ENCODE data around the gene SLC12A8. TPM values are rescaled to one million over a fixed set of nuclear protein-coding genes. Genes with fewer than 3 reads are reported as not detected.

The SLC12A8 gene
- total and polyA plus RNA-seq, 2 experiments from 2014 or later: 6.9 to 15.9 TPM

DNA sequence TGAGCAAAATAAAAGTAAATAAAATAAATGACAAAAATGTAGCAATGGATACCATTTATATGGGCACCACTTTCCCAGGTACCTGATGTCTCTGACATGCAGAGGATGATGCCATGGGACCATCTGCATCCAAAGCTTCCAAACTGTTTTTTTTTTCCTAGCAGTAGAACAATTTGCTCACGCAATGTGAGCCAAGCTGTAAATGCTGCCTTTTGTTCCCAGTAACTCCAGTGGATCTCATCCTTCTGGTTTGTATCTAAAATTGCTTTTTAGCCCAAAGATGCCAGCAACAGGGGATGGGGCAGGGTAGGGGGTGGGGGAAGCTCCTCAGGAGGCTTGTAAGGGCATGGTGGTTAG lies 32.7 kb downstream of the SLC12A8 start:
- Histone ChIP-seq H3K4me1 (ENCODE audit: insufficient read depth) (peaks cover 12% of the 10 kb centered on the region), H3K79me2 (replicated peaks; ENCODE audit: insufficient read depth) (no peaks in the 10 kb centered on the region), H3K9me2 (ENCODE audit: insufficient read depth) (no peaks in the 10 kb centered on the region), H4K20me1 (replicated peaks; ENCODE audit: insufficient read depth) (no peaks in the 10 kb centered on the region), H3K27me3 (ENCODE audit: insufficient read depth) (no peaks in the 10 kb centered on the region), H3F3A (replicated peaks; ENCODE audit: low read depth) (0 out of 2 replicates have a peak, but pooled peaks cover 2% of the 10 kb centered on the region), H3K36me3 (ENCODE audit: insufficient read depth) (0 out of 2 replicates have a peak, but pooled peaks cover 3% of the 10 kb centered on the region), H3K27ac (ENCODE audit: low read depth) (no peak overlapping the region), H3K4me3 (no peak overlapping the region), H3K4me2 (no peak overlapping the region), H2AFZ (no peak overlapping the region)
- no peak overlapping the region for H3K27ac Mint-ChIP-seq
- DNase-seq (ENCODE audit: low spot score) (no peak), ATAC-seq (no peak)
- no peak overlapping the region for H3K4me3 Mint-ChIP-seq
- TF ChIP-seq ZNF331 (CRISPR knock-in tag; IDR thresholded peaks at IDR 0.05; ENCODE audit: low read depth) (no peak), EZH2 (IDR thresholded peaks at IDR 0.05; ENCODE audit: low read depth, unreplicated experiment) (no peak), STAT1 (IDR thresholded peaks at IDR 0.05; ENCODE audit: unreplicated experiment) (no peak), JUNB (IDR thresholded peaks at IDR 0.05; ENCODE audit: unreplicated experiment) (no peak), ZNF114 (CRISPR knock-in tag; IDR thresholded peaks at IDR 0.05) (no peak)
- no peaks in the 10 kb centered on the region for H3K9me3 Mint-ChIP-seq
- peaks cover 8% of the 10 kb centered on the region for H3K4me1 Mint-ChIP-seq
- no peaks in the 10 kb centered on the region for H3K36me3 Mint-ChIP-seq (ENCODE audit: low read depth)
- no peaks in the 10 kb centered on the region for H3K27me3 Mint-ChIP-seq (ENCODE audit: insufficient read depth, low read depth, poor library complexity)

DNA sequence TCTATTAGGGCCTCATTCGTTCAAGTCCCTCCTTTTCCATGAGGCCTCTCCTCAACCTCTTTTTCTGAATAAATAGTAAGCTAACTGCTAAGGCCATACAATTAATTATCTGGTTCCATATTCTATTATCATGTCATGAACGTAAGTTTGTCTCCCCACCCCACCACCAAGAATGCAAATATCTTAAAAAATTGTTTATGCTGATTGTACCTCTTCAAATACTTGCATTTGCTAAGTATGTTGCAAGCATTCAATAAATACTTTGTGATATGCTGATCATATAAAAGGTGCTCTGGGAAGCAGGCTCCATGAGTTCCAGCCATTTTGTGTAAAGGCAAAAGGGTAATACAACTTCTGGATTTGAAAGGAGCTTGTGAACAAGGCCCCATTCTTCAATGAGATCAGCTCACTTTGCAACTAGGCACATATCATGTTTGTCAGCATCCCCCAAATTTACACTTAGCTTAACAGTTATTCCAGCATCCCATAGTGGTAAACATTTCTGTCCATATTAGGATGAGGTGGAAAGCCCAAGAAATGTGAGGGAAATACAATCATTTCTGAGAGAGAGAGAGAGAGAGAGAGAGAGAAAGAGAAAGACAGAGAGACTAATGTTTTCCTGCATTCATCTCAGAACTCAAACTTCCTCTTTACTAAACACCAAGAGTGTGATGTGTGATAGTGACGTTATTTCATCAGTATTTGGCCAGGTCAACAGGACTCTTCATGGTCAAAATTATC lies 33.2 kb downstream of the SLC12A8 start:
- Histone ChIP-seq H3K4me3 (no peak overlapping the region), H3K4me2 (no peak overlapping the region), H2AFZ (no peak overlapping the region), H4K20me1 (replicated peaks; ENCODE audit: insufficient read depth) (no peaks in the 10 kb centered on the region), H3K27me3 (ENCODE audit: insufficient read depth) (no peaks in the 10 kb centered on the region), H3K27ac (ENCODE audit: low read depth) (no peak overlapping the region), H3K36me3 (ENCODE audit: insufficient read depth) (0 out of 2 replicates have a peak, but pooled peaks cover 3% of the 10 kb centered on the region), H3K4me1 (ENCODE audit: insufficient read depth) (peaks cover 12% of the 10 kb centered on the region), H3K79me2 (replicated peaks; ENCODE audit: insufficient read depth) (no peaks in the 10 kb centered on the region), H3F3A (replicated peaks; ENCODE audit: low read depth) (0 out of 2 replicates have a peak, but pooled peaks cover 2% of the 10 kb centered on the region), H3K9me2 (ENCODE audit: insufficient read depth) (no peaks in the 10 kb centered on the region)
- Mint-ChIP-seq H3K9me3 (no peaks in the 10 kb centered on the region), H3K36me3 (ENCODE audit: low read depth) (peaks cover 5% of the 10 kb centered on the region; the same call in 2 of the 3 replicates), H3K27me3 (ENCODE audit: insufficient read depth, low read depth, poor library complexity) (no peaks in the 10 kb centered on the region), H3K4me3 (no peak overlapping the region), H3K27ac (peak overlapping the region; percentile 43; the same call in 1 of the 2 replicates), H3K4me1 (peaks cover 8% of the 10 kb centered on the region)
- DNase-seq (ENCODE audit: low spot score): no peak
- no peak for ATAC-seq
- TF ChIP-seq ZNF114 (CRISPR knock-in tag; IDR thresholded peaks at IDR 0.05): no peak
- no peak for TF ChIP-seq EZH2phosphoT487 (IDR thresholded peaks at IDR 0.05; ENCODE audit: unreplicated experiment)
- no peak for TF ChIP-seq EZH2 (IDR thresholded peaks at IDR 0.05; ENCODE audit: low read depth, unreplicated experiment)
- TF ChIP-seq ZNF331 (CRISPR knock-in tag; IDR thresholded peaks at IDR 0.05; ENCODE audit: low read depth): no peak
- TF ChIP-seq JUNB (IDR thresholded peaks at IDR 0.05; ENCODE audit: unreplicated experiment): no peak
- no peak for TF ChIP-seq NANOG (IDR thresholded peaks at IDR 0.05; ENCODE audit: borderline replicate concordance)
- TF ChIP-seq, protein P1, sequence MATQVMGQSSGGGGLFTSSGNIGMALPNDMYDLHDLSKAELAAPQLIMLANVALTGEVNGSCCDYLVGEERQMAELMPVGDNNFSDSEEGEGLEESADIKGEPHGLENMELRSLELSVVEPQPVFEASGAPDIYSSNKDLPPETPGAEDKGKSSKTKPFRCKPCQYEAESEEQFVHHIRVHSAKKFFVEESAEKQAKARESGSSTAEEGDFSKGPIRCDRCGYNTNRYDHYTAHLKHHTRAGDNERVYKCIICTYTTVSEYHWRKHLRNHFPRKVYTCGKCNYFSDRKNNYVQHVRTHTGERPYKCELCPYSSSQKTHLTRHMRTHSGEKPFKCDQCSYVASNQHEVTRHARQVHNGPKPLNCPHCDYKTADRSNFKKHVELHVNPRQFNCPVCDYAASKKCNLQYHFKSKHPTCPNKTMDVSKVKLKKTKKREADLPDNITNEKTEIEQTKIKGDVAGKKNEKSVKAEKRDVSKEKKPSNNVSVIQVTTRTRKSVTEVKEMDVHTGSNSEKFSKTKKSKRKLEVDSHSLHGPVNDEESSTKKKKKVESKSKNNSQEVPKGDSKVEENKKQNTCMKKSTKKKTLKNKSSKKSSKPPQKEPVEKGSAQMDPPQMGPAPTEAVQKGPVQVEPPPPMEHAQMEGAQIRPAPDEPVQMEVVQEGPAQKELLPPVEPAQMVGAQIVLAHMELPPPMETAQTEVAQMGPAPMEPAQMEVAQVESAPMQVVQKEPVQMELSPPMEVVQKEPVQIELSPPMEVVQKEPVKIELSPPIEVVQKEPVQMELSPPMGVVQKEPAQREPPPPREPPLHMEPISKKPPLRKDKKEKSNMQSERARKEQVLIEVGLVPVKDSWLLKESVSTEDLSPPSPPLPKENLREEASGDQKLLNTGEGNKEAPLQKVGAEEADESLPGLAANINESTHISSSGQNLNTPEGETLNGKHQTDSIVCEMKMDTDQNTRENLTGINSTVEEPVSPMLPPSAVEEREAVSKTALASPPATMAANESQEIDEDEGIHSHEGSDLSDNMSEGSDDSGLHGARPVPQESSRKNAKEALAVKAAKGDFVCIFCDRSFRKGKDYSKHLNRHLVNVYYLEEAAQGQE (IDR thresholded peaks at IDR 0.05; ENCODE audit: unreplicated experiment): no peak
- TF ChIP-seq, protein P2, sequence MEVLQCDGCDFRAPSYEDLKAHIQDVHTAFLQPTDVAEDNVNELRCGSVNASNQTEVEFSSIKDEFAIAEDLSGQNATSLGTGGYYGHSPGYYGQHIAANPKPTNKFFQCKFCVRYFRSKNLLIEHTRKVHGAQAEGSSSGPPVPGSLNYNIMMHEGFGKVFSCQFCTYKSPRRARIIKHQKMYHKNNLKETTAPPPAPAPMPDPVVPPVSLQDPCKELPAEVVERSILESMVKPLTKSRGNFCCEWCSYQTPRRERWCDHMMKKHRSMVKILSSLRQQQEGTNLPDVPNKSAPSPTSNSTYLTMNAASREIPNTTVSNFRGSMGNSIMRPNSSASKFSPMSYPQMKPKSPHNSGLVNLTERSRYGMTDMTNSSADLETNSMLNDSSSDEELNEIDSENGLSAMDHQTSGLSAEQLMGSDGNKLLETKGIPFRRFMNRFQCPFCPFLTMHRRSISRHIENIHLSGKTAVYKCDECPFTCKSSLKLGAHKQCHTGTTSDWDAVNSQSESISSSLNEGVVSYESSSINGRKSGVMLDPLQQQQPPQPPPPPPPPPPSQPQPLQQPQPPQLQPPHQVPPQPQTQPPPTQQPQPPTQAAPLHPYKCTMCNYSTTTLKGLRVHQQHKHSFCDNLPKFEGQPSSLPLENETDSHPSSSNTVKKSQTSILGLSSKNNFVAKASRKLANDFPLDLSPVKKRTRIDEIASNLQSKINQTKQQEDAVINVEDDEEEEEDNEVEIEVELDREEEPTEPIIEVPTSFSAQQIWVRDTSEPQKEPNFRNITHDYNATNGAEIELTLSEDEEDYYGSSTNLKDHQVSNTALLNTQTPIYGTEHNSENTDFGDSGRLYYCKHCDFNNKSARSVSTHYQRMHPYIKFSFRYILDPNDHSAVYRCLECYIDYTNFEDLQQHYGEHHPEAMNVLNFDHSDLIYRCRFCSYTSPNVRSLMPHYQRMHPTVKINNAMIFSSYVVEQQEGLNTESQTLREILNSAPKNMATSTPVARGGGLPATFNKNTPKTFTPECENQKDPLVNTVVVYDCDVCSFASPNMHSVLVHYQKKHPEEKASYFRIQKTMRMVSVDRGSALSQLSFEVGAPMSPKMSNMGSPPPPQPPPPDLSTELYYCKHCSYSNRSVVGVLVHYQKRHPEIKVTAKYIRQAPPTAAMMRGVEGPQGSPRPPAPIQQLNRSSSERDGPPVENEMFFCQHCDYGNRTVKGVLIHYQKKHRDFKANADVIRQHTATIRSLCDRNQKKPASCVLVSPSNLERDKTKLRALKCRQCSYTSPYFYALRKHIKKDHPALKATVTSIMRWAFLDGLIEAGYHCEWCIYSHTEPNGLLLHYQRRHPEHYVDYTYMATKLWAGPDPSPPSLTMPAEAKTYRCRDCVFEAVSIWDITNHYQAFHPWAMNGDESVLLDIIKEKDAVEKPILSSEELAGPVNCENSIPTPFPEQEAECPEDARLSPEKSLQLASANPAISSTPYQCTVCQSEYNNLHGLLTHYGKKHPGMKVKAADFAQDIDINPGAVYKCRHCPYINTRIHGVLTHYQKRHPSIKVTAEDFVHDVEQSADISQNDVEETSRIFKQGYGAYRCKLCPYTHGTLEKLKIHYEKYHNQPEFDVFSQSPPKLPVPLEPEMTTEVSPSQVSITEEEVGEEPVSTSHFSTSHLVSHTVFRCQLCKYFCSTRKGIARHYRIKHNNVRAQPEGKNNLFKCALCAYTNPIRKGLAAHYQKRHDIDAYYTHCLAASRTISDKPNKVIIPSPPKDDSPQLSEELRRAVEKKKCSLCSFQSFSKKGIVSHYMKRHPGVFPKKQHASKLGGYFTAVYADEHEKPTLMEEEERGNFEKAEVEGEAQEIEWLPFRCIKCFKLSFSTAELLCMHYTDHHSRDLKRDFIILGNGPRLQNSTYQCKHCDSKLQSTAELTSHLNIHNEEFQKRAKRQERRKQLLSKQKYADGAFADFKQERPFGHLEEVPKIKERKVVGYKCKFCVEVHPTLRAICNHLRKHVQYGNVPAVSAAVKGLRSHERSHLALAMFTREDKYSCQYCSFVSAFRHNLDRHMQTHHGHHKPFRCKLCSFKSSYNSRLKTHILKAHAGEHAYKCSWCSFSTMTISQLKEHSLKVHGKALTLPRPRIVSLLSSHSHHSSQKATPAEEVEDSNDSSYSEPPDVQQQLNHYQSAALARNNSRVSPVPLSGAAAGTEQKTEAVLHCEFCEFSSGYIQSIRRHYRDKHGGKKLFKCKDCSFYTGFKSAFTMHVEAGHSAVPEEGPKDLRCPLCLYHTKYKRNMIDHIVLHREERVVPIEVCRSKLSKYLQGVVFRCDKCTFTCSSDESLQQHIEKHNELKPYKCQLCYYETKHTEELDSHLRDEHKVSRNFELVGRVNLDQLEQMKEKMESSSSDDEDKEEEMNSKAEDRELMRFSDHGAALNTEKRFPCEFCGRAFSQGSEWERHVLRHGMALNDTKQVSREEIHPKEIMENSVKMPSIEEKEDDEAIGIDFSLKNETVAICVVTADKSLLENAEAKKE (CRISPR knock-in tag; IDR thresholded peaks at IDR 0.05): no peak
